GM19397 (cell line): ENCODE results near the gene DTNB.
"Not testable (repeated sequence)": the region's sequence is repeated elsewhere in the genome, so short reads cannot be mapped to it uniquely, and the experiment has no call there.

Experiments used
- ATAC-seq: cut with Tn5 transposase; IDR thresholded peaks from one replicate; pipeline ENCODE4 v1.9.1; 2021; ENCODE audit warnings: mild to moderate bottlenecking, moderate library complexity; ENCODE audit not compliant: unreplicated experiment

The DTNB gene

DNA sequence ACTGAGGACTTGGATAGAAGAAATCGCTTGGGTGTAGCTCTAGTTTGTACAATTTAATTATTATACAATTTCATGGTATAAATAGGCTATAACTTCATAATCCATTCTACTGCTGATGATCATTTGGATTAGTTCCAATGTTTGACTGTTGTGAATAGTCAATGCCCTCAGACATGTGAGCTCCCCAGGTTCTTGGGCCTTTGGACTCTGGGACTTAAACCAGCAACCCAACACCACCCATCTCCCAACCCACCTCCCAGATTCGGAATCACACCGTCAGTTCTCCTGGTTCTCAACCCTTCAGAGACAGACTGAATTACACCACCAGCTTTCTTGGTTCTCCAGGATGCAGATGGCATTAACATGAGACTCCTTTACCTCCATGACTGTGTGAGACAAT lies 247.1 kb downstream of the DTNB start:
- ATAC-seq, result no peak

DNA sequence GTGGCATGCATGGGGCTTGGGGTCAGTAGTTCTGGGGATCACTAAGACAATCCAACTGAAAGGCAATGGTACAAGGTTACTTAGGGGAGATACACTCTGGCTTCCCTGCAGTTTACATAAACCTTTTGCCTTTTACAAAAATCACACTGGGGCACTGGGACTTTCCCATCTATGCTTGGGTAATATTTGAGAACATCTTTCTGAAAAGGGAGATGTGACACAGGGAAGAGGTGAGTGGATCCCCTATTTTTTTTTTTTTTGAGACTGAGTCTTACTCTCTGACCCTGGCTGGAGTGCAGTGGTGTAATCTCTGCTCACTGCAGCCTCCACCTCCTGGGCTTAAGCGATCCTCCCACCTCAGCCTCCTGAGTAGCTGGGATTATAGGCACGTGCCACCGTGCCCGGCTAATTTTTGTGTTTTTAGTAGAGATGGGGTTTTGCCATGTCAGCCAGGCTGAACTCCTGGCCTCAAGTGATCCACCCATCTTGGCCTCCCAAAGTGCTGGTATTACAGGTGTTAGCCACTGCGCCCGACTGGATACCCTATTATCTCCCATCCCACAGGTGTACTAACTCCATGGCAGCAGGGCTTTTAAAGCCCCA lies 248.8 kb downstream of the DTNB start:
- no peak for ATAC-seq

DNA sequence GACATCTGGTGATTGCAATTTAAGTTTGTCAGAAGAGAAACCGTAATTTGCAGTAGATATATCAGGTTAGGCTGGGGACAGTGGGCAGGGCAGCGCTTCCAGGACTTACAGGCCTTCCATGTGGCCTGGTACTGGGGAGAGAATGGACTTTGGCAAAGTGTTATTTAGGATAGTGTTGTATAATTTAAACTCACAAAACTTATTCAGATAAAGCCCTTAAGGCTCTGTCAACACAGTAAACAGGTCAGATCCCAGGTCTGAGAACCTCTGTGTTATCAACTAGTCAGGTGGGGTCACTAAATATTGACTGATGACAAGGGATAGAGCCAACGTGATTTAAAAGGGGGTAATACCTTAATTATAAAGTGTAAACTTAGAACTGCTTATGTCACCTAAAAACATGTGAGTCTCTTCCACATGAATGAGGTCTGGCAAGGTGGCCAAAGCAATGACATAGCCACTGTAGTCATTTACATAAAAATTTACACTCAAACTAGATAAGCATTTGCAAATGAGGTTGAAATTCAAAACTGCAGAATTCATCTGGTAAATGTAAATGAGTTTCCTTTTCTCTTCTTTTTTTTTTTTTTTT lies 251.5 kb downstream of the DTNB start:
- no peak for ATAC-seq

DNA sequence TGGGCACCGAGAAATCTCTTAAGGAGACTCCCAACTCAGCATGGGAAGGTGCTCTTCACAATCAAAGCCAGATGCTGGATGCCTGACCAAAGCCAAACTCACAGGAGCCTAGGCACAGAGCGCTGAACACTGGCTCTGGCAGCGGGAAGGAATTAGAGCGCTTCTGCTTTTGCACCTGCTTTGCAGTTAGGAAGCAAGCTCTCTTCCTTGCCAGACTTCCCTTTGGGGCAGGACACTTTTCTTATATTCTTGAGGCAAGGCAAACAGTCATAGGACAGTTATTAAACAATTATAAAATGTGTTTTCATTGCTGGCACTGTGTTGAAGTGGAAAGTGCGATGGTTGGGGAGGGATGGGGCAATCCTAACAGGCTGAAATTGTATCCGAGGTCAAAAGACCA lies 252.1 kb downstream of the DTNB start:
- ATAC-seq, result no peak

DNA sequence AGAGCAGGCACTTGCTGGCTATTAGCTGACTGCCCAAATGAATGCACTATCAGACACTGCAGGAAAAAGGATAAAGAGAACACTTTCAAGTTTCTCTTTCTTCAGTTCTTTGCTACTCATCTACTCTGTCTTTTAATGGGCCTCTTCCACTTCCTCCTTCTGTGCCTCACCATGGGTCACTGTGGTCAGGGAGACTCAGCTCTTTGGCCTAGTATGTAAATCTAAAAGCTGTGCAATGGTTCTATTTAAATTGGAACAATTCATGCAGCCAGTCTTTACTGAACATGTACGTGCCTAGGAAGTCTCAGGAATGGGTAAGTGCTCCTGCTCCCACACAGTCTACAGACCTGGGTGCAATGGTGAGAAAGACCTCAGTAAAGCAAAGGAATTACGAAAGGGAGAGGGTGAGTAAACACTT lies 252.5 kb downstream of the DTNB start:
- peak; percentile 44 for ATAC-seq

DNA sequence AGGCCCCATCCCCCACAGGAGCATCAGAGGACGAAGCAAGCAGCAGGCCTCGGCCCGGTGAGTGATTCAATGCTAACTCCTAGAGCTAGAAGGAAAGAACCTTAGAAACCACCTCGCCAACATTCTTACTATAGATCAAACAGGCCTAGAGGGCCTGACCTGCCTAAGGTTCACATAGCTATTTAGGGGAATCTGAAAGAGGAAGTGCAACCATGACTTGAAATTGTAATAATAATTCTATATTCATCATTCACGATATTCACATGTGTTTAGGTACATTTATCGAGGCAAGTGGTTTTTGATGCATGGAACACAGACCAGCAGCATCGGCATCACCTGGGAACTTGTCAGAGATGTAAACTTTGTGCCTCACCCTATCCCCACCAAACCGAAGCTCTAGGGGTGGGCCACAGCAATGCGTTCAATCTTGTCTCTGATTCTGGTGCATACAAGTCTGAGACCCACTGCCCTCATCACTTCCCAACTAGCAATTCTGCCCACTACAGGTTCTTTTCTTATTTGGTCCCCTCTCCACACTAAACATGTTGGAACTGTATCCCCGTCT lies 253.6 kb downstream of the DTNB start:
- peak; percentile 62 for ATAC-seq

DNA sequence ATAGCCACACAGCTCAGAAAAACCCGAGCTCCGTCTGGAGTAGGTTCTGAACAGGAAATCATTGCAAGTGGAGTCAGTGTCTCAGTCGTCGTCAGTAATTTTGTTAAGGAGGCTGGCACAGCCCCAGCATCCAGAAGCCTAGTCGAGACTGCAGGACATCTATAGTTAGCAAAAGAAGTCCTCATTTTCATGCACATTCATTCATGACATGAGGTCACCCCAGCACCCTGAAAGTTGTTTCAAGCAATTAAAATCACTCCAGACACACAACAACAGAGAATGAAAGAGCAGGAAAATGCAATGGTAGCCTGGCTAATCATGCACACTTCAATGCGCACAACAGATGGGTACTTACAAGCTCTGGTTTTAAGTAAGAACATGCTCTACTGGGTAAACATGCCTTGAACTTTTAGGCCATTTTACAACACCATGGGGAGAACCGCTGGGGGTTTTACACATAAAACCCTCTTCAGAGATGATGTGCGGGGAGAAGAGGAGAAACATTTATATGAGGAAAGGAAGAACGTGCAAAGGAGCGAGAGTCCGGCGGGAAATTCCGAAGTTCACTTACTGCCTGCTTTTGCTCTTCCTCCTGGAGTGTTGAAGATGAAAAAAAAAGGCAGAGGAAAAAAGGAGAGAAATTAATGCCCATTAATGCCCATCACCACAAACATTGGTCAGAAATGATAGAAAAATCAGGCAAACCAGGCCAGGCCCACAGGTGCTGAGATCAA lies 254.3 kb downstream of the DTNB start:
- ATAC-seq, result no peak

DNA sequence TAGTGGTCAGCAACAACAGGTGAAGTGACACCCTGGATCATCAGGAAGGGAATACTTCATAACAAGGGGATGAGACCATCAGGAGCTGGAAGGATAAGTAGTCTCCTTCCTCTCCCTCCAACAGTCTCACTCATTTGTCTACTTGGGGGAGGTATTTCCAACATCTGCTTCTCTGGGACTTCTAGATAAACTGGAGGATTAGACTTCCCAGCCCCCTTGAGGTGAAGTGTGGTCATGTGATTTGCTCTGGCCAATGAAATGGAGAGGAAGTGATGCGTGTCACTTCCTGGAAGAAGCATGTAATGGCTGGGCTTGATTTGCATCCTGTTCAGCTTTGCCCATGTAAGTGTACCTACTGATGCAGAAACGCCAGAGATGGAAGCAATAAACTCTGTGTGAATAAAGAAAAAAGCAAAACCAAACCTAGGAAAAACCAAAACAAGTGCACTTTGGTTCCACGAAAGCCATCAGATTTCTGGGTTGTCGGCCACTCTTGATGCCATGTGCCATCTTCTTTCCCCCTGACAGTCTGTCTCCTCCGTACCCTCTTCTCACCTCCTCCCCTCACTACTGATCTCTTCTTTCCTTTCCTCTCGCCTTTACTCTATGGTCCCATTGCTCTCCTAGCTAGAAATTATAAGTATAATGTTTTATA lies 255.5 kb downstream of the DTNB start:
- ATAC-seq, result no peak

DNA sequence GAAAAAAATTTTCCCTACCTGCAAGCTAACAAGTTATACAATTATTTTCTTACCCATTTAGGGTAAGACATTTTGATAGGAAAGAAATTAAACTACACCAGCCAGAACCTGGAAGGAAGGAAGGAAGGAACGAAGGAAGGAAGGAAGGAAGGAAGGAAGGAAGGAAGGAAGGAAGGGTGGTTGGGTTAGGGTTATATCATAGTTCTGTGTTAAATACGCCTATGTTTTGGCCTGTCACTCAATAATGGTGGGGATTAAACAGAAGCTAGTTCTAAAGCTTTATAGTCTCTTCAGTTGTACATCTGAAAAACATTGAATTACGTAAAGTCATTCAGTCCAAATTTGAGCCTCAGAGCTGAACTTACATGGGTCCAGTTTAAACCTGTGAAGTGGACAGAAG lies 256.7 kb downstream of the DTNB start:
- ATAC-seq, result no peak

DNA sequence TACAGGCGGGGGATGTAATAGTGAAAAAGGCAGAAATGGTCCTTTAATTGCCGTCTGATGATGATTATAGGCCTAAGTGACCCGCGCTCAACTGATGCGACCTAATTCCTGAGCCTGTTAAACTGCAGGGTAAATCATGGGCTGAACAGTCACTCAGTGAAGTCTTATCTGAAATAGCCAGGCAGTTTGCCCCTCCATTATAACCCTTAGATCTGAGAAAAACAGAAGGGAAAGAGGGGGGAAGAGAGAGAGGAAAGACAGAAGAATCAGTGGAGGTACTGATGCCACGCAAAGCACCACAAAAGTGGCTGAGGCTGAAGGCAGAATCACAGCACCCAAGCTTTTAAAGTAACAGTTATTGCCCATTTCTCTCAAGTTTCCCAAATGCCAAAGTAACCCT lies 258.6 kb downstream of the DTNB start:
- ATAC-seq, result no peak

DNA sequence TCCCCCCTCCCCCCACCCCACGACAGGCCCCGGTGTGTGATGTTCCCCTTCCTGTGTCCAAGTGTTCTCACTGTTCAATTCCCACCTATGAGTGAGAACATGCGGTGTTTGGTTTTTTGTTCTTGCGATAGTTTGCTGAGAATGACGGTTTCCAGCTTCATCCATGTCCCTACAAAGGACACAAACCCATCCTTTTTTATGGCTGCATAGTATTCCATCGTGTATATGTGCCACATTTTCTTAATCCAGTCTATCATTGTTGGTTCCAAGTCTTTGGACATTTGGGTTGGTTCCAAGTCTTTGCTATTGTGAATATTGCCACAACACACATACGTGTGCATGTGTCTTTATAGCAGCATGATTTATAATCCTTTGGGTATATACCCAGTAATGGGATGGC lies 260.0 kb downstream of the DTNB start:
- ATAC-seq, result not testable (repeated sequence)

DNA sequence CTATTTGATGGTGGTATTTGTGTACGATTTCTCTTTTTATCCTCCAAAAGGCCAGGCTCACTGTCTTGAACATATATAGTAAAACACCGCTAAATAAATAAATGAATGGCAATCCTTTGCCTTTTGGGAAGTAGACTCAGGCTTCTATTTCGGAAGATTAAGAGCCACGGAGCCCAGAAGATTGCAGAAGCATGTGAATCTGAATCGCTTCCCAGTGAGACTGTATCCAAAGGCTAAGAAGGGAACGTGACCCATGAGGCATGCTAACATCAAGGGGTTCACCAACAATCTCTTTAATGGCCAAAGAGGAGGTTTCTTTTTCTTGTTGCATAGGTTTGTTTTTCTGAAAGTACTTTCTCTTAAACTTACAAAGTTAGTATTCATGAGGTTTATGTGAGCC lies 261.6 kb downstream of the DTNB start:
- no peak for ATAC-seq

DNA sequence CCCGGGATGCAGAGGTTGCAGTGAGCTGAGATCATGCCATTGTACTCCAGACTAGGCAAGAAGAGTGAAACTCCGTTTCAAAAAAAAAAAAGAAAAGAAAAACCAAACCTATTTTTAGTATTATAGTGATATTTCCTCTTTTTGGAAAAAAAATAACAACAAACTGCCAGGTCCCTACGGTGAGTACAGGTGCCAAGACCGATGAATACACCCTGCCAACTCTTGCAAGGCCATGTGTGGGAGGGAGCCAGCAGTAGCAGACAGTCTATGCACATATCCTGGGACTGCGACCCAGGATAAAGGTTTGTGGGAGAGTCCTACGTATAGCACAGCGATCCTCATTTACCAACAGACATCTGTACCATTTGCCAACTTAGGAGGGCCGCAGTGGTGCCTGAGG lies 262.1 kb downstream of the DTNB start:
- no peak for ATAC-seq

DNA sequence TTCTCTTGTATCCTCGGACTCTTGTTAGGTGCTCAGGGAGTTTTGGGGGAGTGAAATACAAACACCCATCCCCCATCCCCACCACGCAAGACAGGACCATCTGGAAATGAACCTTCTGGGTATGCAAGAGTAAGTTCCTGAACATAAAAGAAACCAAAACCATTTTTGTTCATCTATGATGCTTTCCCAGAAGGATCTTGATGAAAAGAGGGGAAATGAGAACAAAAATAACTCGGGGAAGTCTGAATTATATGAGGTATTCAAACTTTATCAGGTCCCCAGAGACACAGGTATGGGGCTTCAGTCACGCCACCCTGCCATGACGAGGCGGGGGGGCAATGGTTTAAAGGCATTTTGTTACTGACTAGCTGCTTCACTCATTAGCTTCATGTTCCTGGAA lies 263.0 kb downstream of the DTNB start:
- ATAC-seq, result no peak

DNA sequence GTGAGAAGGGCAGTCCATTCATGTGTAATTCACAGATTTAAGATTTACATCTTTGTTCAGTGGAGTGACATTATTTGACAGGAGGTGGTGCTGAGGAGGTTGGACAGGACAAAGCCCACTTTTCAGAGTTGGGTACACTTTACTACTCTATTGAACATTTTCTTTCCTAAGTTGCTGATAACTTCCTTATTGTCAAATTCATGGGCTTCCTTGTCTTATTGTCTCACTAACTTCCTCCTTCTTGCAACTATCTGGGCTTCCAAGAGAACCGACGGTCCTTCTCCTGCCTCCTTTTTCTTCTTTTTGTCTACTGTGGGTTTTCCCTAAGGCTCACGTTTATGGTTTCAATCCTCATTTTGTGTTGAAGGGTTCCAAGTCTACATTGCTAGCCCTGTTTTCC lies 263.9 kb downstream of the DTNB start:
- ATAC-seq, result no peak

DNA sequence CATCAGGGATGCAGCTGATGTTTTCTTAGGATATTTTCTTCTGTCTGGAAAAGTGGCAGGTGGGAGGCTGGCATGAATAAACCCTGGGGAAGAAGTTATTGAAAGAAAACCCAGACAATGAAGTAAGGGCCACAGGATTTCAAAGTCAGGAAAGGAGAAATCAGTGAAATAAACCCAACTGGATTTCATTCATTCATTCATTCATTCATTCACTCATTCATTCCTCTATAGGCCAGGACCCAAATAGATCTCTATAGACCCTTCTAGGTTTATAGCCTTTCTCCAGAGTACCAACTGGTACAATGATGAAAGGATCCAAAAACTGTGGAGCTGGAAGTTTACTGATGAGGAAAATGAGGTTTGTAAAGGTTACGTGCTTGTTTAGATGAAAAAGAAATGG lies 264.3 kb downstream of the DTNB start:
- ATAC-seq, result no peak

DNA sequence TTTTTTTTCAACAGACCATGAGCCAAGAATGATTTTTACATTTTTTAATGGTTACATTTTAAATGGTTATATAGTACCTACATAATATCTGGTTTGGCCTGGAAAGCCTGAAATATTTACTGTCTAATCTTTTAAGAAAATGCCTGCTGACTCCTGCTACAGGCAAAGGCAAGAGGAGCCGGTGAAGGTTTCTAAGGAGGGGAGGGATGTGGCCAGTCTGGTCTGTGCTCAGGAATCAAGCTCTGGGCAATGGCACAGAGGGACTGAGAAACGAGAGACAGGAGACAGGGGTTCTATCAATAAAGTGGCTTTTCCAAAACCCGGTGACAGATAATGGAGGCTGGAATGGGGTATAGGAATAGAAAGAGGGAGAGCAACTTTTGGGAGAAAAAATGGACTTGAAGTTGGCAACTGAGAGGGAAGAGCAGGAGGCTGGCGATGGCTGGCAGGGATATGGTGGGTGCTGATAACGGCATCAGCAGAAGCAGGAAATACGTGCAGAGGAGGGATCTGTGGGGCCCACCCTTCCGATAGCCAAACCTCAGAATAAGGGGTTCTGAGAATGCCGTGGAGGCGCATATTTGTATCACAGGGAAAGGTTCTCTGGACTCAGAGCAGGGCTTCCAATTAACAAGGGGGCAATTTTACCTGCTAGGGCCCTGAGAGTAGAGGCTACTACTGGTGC lies 267.6 kb downstream of the DTNB start:
- ATAC-seq, result no peak

DNA sequence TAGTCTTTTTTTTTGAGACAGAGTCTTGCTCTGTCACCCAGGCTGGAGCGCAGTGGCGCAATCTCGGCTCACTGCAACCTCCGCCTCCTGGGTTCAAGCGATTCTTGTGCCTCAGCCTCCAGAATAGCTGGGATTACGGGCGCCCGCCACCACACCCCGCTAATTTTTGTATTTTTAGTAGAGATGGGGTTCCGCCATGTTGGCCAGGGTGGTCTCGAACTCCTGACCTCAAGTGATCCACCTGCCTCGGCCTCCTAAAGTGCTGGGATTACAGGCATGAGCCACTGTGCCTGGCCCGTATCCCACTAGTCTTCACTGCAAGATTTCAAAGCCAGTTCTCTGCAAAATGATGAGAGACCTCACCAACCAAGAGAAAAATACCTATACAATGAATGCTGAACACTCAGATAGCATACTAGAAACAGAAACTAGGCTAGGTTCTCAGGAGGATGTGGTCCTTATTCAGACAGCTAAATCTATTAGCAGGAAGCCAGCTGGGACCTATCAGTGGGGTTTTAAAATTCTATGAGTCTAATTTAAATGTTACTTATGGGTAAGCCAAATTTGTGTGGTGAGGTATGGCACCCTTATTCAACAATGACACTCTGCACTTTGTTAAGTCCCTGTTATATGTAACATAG lies 270.1 kb downstream of the DTNB start:
- peak; percentile 34 for ATAC-seq

DNA sequence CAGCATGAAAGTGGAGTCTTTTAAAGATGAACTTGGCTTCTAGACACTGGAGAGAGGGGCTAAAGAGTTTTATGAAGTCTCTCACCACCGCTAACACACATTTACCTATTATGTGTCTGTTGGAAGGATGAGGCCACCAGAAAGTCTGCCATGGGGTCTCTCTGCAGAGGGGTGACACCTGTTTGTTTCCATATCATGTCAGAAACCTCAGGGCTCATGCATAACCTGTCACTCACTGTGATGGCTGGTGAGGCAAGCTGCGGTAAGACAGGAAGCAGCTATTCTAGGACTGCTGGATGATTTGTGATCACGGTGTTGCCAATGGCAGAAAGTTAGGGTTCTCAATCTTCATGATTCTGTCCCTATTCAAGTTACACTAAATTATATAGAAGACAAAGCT lies 270.9 kb downstream of the DTNB start:
- peak; percentile 56 for ATAC-seq

DNA sequence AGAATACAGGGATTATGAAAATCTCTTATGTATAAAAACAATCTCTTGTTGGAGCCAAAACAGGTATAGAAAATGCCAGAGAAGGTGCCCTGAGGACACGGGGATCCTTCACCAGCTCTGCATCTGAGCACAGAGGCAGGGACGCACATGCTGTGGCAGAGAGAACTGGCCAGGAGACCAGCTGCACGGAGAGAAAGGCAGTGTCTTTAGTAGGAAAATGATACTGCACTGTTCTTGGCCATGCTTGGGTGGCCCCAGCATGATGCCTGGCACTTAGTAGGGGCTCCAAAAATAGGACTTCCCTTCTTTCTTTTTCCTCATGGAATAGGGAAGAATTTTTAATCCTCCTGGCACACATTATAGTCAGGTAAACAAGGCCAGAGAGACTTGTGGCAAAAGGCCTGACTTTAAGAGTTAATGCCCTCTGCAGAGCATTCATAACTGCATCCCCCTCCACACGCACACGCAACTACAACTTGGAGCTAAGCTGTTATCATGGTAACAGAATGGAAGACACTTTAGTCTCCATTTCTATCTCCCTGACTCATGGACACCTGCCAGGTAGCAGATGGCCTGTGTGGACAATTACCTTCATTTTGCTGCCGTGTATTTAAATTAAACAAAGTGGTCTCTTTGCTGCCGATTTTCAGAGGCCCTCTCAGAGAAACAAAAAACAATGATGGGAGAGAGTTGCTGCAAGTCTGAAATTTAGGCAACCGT lies 271.9 kb downstream of the DTNB start:
- no peak for ATAC-seq
